Osteoblast (primary cell): ENCODE measurements around the gene GALNT2. TPM values are rescaled to one million over a fixed set of nuclear protein-coding genes. Genes with fewer than 3 reads are reported as not detected.
A peak's percentile ranks its signal among the peaks of the same experiment; 100 is the strongest.

Source experiments
- DNase-seq: peaks from one replicate; pipeline ENCODE4 v3.0.0; 2011; ENCODE audit warnings: low spot score, mixed read lengths; ENCODE audit not compliant: insufficient read length; ENCODE audit errors: missing footprints
- H2AFZ ChIP-seq: 2 replicates; pipeline ENCODE4 v1.6.0; 2011; ENCODE audit warnings: mild to moderate bottlenecking, low read length
- H3K27ac ChIP-seq: 2 replicates; pipeline ENCODE4 v1.5.1; 2011; ENCODE audit warnings: mild to moderate bottlenecking, low read depth, low read length, moderate library complexity
- H3K27me3 ChIP-seq: 2 replicates; pipeline ENCODE4 v1.6.0; 2012; ENCODE audit warnings: mild to moderate bottlenecking, control low read depth, inconsistent platforms, low read length, moderate library complexity; ENCODE audit not compliant: insufficient read depth
- H3K36me3 ChIP-seq: 2 replicates; pipeline ENCODE4 v1.5.1; 2011; ENCODE audit warnings: mild to moderate bottlenecking, low read length, control low read depth, moderate library complexity; ENCODE audit not compliant: insufficient read depth
- H3K4me1 ChIP-seq: 2 replicates; pipeline ENCODE4 v1.5.1; 2011; ENCODE audit warnings: mild to moderate bottlenecking, low read length, control low read depth, moderate library complexity; ENCODE audit not compliant: insufficient read depth
- H3K4me2 ChIP-seq: 2 replicates; pipeline ENCODE4 v1.6.0; 2011; ENCODE audit warnings: mild to moderate bottlenecking, low read length; ENCODE audit not compliant: insufficient read depth
- H3K4me3 ChIP-seq: fragments of 200-600 bp; sonication (generic); 3 replicates; pipeline ENCODE4 v1.5.1; 2012; ENCODE audit warnings: mild to moderate bottlenecking, low read length, inconsistent platforms; ENCODE audit not compliant: insufficient read depth
- H3K79me2 ChIP-seq: 2 replicates; pipeline ENCODE4 v1.6.0; 2012; ENCODE audit warnings: mild to moderate bottlenecking, low read length, control low read depth, inconsistent platforms; ENCODE audit not compliant: insufficient read depth
- H3K9me3 ChIP-seq: 2 replicates; pipeline ENCODE4 v1.5.1; 2011; ENCODE audit warnings: low read depth, low read length, control low read depth
- H4K20me1 ChIP-seq: 2 replicates; pipeline ENCODE4 v1.6.0; 2012; ENCODE audit warnings: mild to moderate bottlenecking, low read length, control low read depth; ENCODE audit not compliant: insufficient read depth
- total RNA-seq: library from RNA; depleted of rRNA; stranded (reverse); fragments of >200 nt; gene quantifications from 2 replicates; pipeline ENCODE4 v1.2.3, GENCODE V29; 2012
- TF ChIP-seq, protein P1 (sequence below): IDR thresholded peaks from 2 replicates; pipeline ENCODE4 v1.5.1; 2011; ENCODE audit warnings: mild to moderate bottlenecking, low read depth, low read length, moderate library complexity; ENCODE audit errors: extremely low read depth

Gene GALNT2
- total RNA-seq, 1 donor: 83.2 TPM

DNA sequence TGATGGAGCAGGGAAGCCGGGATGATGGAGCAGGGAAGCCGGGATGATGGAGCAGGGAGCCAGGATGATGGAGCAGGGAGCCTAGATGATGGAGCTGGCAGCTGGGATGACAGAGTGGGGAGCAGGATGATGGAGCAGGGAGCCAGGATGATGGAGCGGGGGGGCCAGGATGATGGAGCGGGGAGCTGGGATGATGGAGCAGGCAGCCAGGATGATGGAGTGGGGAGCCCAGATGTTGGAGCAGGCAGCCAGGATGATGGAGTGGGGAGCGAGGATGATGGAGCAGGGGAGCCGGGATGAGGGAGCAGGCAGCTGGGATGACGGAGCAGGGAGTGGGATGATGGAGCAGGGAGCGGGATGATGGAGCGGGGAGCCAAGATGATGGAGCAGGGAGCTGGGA, 16.0 kb downstream of the GALNT2 start:
- peaks cover 63% of the 10 kb centered on the region for H3K4me1 ChIP-seq
- peak overlapping the region; percentile 99 for H3K27ac ChIP-seq
- H4K20me1 ChIP-seq: no peaks in the 10 kb centered on the region
- H3K9me3 ChIP-seq: no peaks in the 10 kb centered on the region
- no peak for DNase-seq
- H3K79me2 ChIP-seq: peaks cover 89% of the 10 kb centered on the region
- no peak overlapping the region for H2AFZ ChIP-seq
- no peaks in the 10 kb centered on the region for H3K36me3 ChIP-seq
- no peak overlapping the region for H3K4me3 ChIP-seq
- no peaks in the 10 kb centered on the region for H3K27me3 ChIP-seq
- no peak overlapping the region for H3K4me2 ChIP-seq
- TF ChIP-seq, protein P1, sequence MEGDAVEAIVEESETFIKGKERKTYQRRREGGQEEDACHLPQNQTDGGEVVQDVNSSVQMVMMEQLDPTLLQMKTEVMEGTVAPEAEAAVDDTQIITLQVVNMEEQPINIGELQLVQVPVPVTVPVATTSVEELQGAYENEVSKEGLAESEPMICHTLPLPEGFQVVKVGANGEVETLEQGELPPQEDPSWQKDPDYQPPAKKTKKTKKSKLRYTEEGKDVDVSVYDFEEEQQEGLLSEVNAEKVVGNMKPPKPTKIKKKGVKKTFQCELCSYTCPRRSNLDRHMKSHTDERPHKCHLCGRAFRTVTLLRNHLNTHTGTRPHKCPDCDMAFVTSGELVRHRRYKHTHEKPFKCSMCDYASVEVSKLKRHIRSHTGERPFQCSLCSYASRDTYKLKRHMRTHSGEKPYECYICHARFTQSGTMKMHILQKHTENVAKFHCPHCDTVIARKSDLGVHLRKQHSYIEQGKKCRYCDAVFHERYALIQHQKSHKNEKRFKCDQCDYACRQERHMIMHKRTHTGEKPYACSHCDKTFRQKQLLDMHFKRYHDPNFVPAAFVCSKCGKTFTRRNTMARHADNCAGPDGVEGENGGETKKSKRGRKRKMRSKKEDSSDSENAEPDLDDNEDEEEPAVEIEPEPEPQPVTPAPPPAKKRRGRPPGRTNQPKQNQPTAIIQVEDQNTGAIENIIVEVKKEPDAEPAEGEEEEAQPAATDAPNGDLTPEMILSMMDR: no peak

DNA sequence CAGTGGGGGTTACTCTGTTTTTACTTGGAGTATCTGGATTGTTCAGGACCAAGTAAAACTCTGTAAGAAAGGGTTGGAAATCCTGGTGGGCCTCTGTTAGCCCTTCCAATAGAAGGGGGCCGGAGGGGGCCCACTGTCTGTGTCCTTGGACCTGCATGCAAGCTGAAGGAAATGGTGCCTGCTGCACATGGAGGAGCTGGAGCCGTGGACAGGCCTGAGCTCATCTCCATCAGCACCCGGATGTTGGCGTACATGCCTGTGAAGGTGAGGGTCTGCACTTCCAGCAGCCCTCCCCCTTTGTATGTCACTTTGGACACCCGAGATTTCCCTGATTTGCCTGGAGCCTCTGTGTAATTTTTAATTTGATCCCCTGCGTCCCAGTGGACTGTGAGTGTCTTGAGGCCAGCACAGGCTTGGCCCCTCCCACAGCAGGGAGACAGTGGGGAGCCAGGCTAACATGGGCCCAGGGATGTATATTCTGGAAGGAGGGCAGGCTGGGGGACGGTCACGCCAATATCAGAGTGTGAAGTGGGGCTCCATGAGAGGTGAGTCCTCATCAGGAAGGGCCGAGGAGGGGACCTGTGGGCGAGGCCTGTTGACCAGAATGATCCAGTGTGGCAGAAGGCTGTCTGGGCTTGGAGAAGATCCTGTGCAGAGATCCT, 16.8 kb downstream of the GALNT2 start:
- Histone ChIP-seq H3K79me2 (peaks cover 90% of the 10 kb centered on the region), H3K4me3 (peak overlapping the region; percentile 56), H3K36me3 (no peaks in the 10 kb centered on the region), H3K27me3 (no peaks in the 10 kb centered on the region), H3K9me3 (no peaks in the 10 kb centered on the region), H3K4me2 (peak overlapping the region; percentile 77), H3K4me1 (peaks cover 63% of the 10 kb centered on the region), H3K27ac (peak overlapping the region; percentile 99), H4K20me1 (no peaks in the 10 kb centered on the region), H2AFZ (peak overlapping the region; percentile 75)
- no peak for DNase-seq
- TF ChIP-seq, protein P1: no peak

DNA sequence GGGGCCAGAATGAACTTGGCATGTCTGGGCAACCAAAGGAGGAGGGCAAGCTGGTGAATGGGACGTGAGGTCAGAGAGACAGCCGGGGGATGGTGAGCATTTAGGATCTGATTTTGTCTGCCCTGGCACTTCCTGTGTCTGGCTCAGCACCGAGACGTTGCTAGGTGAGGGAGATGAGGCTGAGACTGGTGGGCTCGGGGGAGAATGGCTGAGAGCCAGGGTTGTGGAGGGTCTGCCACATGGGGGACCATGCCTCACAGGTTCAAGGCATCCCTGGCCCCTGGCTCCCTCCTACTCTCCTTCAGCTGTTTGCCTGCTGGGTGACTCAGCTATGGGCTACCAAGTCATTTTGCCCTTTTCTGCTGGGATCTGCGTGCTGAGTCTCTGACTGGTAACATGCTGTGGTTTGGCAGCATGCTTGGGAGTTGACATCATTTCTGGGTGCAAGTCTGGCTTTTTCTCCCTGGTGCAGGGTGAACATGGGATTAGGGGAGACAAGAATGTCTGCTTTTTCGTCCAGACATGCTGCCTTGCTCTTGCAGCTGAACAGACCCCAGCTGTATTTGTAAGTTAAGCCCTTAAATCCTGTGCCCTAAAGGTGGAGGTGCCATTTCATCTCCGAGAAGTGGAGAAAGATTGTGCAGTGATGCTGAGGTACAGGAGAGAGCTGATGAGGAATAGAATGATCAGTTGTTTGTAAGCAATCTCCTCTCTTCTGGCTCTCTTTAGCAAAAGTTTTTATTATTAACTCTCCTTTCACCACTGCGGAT, 17.6 kb downstream of the GALNT2 start:
- H3K4me1 ChIP-seq: peaks cover 60% of the 10 kb centered on the region
- peaks cover 5% of the 10 kb centered on the region for H3K36me3 ChIP-seq
- peak overlapping the region; percentile 75 for H2AFZ ChIP-seq

DNA sequence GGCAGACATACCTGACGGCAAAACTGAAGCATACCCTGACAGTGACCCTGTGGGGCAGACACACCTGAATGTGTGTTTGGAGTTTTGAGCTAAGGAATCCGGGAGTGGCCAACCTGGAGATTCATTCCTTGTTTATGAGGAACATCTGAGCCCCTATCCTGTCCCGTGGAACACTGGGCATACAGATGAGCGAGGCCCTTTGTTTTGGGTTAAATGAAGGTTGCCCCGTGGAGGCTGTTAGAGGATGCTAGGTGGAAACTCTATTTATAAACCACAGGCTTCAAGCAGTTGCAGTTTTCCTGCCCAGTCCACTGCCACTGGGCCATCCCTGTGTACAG, 18.1 kb downstream of the GALNT2 start:
- H3K79me2 ChIP-seq: peaks cover 90% of the 10 kb centered on the region
- peaks cover 9% of the 10 kb centered on the region for H3K36me3 ChIP-seq
- TF ChIP-seq, protein P1: no peak
- H3K4me2 ChIP-seq: peak overlapping the region; percentile 77
- no peak for DNase-seq
- H2AFZ ChIP-seq: no peak overlapping the region
- no peaks in the 10 kb centered on the region for H4K20me1 ChIP-seq
- H3K4me1 ChIP-seq: peaks cover 66% of the 10 kb centered on the region
- no peaks in the 10 kb centered on the region for H3K27me3 ChIP-seq
- peak overlapping the region; percentile 99 for H3K27ac ChIP-seq
- H3K4me3 ChIP-seq: peak overlapping the region; percentile 27
- no peaks in the 10 kb centered on the region for H3K9me3 ChIP-seq

More for the DNA sequence above, 17.6 kb downstream of the GALNT2 start:
- Histone ChIP-seq H3K4me2 (peak overlapping the region; percentile 77), H3K27ac (peak overlapping the region; percentile 99), H3K79me2 (peaks cover 90% of the 10 kb centered on the region), H3K9me3 (no peaks in the 10 kb centered on the region), H4K20me1 (no peaks in the 10 kb centered on the region), H3K27me3 (no peaks in the 10 kb centered on the region), H3K4me3 (peak overlapping the region; percentile 56)
- TF ChIP-seq, protein P1: no peak
- peak; percentile 95 for DNase-seq
